ENCODE data around the gene OR10K2. TPM values are rescaled to one million over a fixed set of nuclear protein-coding genes. Genes with fewer than 3 reads are reported as not detected.
"Not testable (repeated sequence)": the region's sequence is repeated elsewhere in the genome, so short reads cannot be mapped to it uniquely, and the experiment has no call there.

Gene OR10K2
- polyA plus RNA-seq (2012; ENCODE audit: low read depth, missing spikeins): not detected

GRCh38 chr1:158426137-158426536 lies at the start of gene OR10K2:
Gene OR10K2 (minus strand): TSS chr1:158426237. CDS start chr1:158420866, 5,371 bp downstream.
- TF ChIP-seq POU2F2 (IDR thresholded peaks at IDR 0.05; ENCODE audit: low read depth, low read length) (no peak), PAX5 (IDR thresholded peaks at IDR 0.05; ENCODE audit: insufficient read depth, low read length, severe bottlenecking) (no peak), POLR2AphosphoS5 (IDR thresholded peaks at IDR 0.05; ENCODE audit: low read depth, low read length) (no peak), POLR2A (IDR thresholded peaks at IDR 0.05; ENCODE audit: low read depth, low read length) (no peak), SPI1 (IDR thresholded peaks at IDR 0.05; ENCODE audit: low read depth, low read length) (no peak)
- FAIRE-seq (no peak), DNase-seq (ENCODE audit: insufficient read length, low spot score) (no peak)

GRCh38 chr1:158471920-158472319 lies 45.9 kb upstream of the OR10K2 start, which contains the start of gene OR10R2:
Gene OR10R2 (plus strand): TSS chr1:158472220. CDS start chr1:158472326, 106 bp downstream.
- TF ChIP-seq POLR2AphosphoS5 (IDR thresholded peaks at IDR 0.05; ENCODE audit: low read depth, low read length) (no peak), POLR2A (IDR thresholded peaks at IDR 0.05; ENCODE audit: low read depth, low read length) (no peak), PAX5 (IDR thresholded peaks at IDR 0.05; ENCODE audit: insufficient read depth, low read length, severe bottlenecking) (no peak)
- FAIRE-seq: no peak
- DNase-seq (ENCODE audit: insufficient read length, low spot score): no peak

GRCh38 chr1:158461534-158461933 lies 35.5 kb upstream of the OR10K2 start, which contains the start of gene OR10K1:
Gene OR10K1 (plus strand): TSS chr1:158461834. CDS start chr1:158465562, 3,728 bp downstream.
- no peak for TF ChIP-seq TAF1 (IDR thresholded peaks at IDR 0.05; ENCODE audit: low read depth, low read length)
- TF ChIP-seq POU2F2 (IDR thresholded peaks at IDR 0.05; ENCODE audit: low read depth, low read length): no peak
- no peak for TF ChIP-seq PAX5 (IDR thresholded peaks at IDR 0.05; ENCODE audit: insufficient read depth, low read length, severe bottlenecking)
- no peak for TF ChIP-seq POLR2AphosphoS5 (IDR thresholded peaks at IDR 0.05; ENCODE audit: low read depth, low read length)
- TF ChIP-seq POLR2A (IDR thresholded peaks at IDR 0.05; ENCODE audit: low read depth, low read length): no peak
- TF ChIP-seq SPI1 (IDR thresholded peaks at IDR 0.05; ENCODE audit: low read depth, low read length): no peak
- FAIRE-seq (no peak), DNase-seq (ENCODE audit: insufficient read length, low spot score) (no peak)

GRCh38 chr1:158458263-158458662 lies 32.2 kb upstream of the OR10K2 start:
- DNase-seq (ENCODE audit: insufficient read length, low spot score): no peak
- FAIRE-seq: no peak

GRCh38 chr1:158457246-158457645 lies 31.2 kb upstream of the OR10K2 start:
- FAIRE-seq (no peak), DNase-seq (ENCODE audit: insufficient read length, low spot score) (no peak)
- no peak for TF ChIP-seq POLR2AphosphoS5 (IDR thresholded peaks at IDR 0.05; ENCODE audit: low read depth, low read length)
- TF ChIP-seq PAX5 (IDR thresholded peaks at IDR 0.05; ENCODE audit: insufficient read depth, low read length, severe bottlenecking): no peak
- no peak for TF ChIP-seq SPI1 (IDR thresholded peaks at IDR 0.05; ENCODE audit: low read depth, low read length)
- TF ChIP-seq POLR2A (IDR thresholded peaks at IDR 0.05; ENCODE audit: low read depth, low read length): no peak
- no peak for TF ChIP-seq POU2F2 (IDR thresholded peaks at IDR 0.05; ENCODE audit: low read depth, low read length)
- no peak for TF ChIP-seq TAF1 (IDR thresholded peaks at IDR 0.05; ENCODE audit: low read depth, low read length)

More at GRCh38 chr1:158458263-158458662, 32.2 kb upstream of the OR10K2 start:
- TF ChIP-seq TAF1 (IDR thresholded peaks at IDR 0.05; ENCODE audit: low read depth, low read length) (no peak), POLR2A (IDR thresholded peaks at IDR 0.05; ENCODE audit: low read depth, low read length) (no peak), POLR2AphosphoS5 (IDR thresholded peaks at IDR 0.05; ENCODE audit: low read depth, low read length) (no peak), SPI1 (IDR thresholded peaks at IDR 0.05; ENCODE audit: low read depth, low read length) (no peak), POU2F2 (IDR thresholded peaks at IDR 0.05; ENCODE audit: low read depth, low read length) (no peak), PAX5 (IDR thresholded peaks at IDR 0.05; ENCODE audit: insufficient read depth, low read length, severe bottlenecking) (no peak)

- DNase-seq (ENCODE audit: insufficient read length, low spot score): no peak
- no peak for TF ChIP-seq PAX5 (IDR thresholded peaks at IDR 0.05; ENCODE audit: insufficient read depth, low read length, severe bottlenecking)
- TF ChIP-seq POLR2AphosphoS5 (IDR thresholded peaks at IDR 0.05; ENCODE audit: low read depth, low read length): no peak
- TF ChIP-seq TAF1 (IDR thresholded peaks at IDR 0.05; ENCODE audit: low read depth, low read length): no peak
- TF ChIP-seq POLR2A (IDR thresholded peaks at IDR 0.05; ENCODE audit: low read depth, low read length): no peak
- TF ChIP-seq POU2F2 (IDR thresholded peaks at IDR 0.05; ENCODE audit: low read depth, low read length): no peak
- no peak for TF ChIP-seq SPI1 (IDR thresholded peaks at IDR 0.05; ENCODE audit: low read depth, low read length)
- no peak for FAIRE-seq
These were observed 28.5 kb upstream of the OR10K2 start for GRCh38 chr1:158454537-158454936.

- TF ChIP-seq POLR2AphosphoS5 (IDR thresholded peaks at IDR 0.05; ENCODE audit: low read depth, low read length) (no peak), PAX5 (IDR thresholded peaks at IDR 0.05; ENCODE audit: insufficient read depth, low read length, severe bottlenecking) (no peak), TAF1 (IDR thresholded peaks at IDR 0.05; ENCODE audit: low read depth, low read length) (no peak), SPI1 (IDR thresholded peaks at IDR 0.05; ENCODE audit: low read depth, low read length) (no peak), POU2F2 (IDR thresholded peaks at IDR 0.05; ENCODE audit: low read depth, low read length) (no peak)
- no peak for DNase-seq (ENCODE audit: insufficient read length, low spot score)
- FAIRE-seq: no peak
These were observed 19.3 kb upstream of the OR10K2 start for GRCh38 chr1:158445376-158445775.

GRCh38 chr1:158434741-158435140 lies 8.7 kb upstream of the OR10K2 start:
- FAIRE-seq (no peak), DNase-seq (ENCODE audit: insufficient read length, low spot score) (no peak)
- TF ChIP-seq POLR2AphosphoS5 (IDR thresholded peaks at IDR 0.05; ENCODE audit: low read depth, low read length): no peak
- TF ChIP-seq POLR2A (IDR thresholded peaks at IDR 0.05; ENCODE audit: low read depth, low read length): no peak
- no peak for TF ChIP-seq POU2F2 (IDR thresholded peaks at IDR 0.05; ENCODE audit: low read depth, low read length)
- TF ChIP-seq SPI1 (IDR thresholded peaks at IDR 0.05; ENCODE audit: low read depth, low read length): no peak
- no peak for TF ChIP-seq PAX5 (IDR thresholded peaks at IDR 0.05; ENCODE audit: insufficient read depth, low read length, severe bottlenecking)
- TF ChIP-seq TAF1 (IDR thresholded peaks at IDR 0.05; ENCODE audit: low read depth, low read length): no peak

GRCh38 chr1:158430163-158430562 lies 4.1 kb upstream of the OR10K2 start:
- not testable (repeated sequence) for FAIRE-seq; DNase-seq (ENCODE audit: insufficient read length, low spot score)

GRCh38 chr1:158425027-158425426 lies 1.0 kb downstream of the OR10K2 start:
- DNase-seq (ENCODE audit: insufficient read length, low spot score): no peak
- FAIRE-seq: no peak
- TF ChIP-seq TAF1 (IDR thresholded peaks at IDR 0.05; ENCODE audit: low read depth, low read length): no peak
- TF ChIP-seq POLR2A (IDR thresholded peaks at IDR 0.05; ENCODE audit: low read depth, low read length): no peak
- no peak for TF ChIP-seq POU2F2 (IDR thresholded peaks at IDR 0.05; ENCODE audit: low read depth, low read length)
- TF ChIP-seq SPI1 (IDR thresholded peaks at IDR 0.05; ENCODE audit: low read depth, low read length): no peak

All from GM12891 (cell line).